ENCODE results near the gene MLST8.
"Not testable (repeated sequence)": the region's sequence is repeated elsewhere in the genome, so short reads cannot be mapped to it uniquely, and the experiment has no call there.

Gene MLST8

DNA sequence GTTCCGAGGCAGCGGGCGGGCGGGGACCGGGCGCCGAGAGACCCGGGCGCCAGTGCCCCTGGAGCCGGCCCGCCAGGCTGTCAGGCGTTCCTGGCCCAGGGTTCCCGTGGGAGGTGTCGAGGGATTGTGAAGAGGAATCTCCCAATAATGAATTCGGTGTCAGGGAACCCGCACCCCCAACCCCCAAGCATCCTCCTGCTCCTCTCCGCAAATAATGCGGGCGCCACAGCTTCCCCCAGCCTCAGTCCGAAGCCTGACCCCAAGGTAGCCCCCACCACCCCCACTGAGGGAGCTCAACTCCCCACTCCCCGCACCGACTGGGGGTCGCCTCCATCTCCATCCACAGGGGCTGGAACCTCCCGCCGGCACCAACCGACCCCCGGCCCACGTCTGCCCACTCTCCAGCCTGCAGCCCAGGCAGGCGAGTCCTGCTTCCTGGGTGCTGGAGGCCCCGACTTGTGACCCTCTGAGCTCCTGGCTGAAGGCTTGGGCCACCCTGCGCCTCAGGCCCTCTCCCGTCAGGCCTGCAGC is 8.2 kb upstream of the MLST8 start:
- POLR2A ChIA-PET, result interaction anchor here (1.6 kb wide), 1 partner anchor 42 kb away, joined by 3 read pairs; the partner anchor contains the start of gene TRAF7
- no peak for DNase-seq (ENCODE audit: extremely low spot score)
- CTCF ChIA-PET, result no interaction called here
- TF ChIP-seq, protein P1, sequence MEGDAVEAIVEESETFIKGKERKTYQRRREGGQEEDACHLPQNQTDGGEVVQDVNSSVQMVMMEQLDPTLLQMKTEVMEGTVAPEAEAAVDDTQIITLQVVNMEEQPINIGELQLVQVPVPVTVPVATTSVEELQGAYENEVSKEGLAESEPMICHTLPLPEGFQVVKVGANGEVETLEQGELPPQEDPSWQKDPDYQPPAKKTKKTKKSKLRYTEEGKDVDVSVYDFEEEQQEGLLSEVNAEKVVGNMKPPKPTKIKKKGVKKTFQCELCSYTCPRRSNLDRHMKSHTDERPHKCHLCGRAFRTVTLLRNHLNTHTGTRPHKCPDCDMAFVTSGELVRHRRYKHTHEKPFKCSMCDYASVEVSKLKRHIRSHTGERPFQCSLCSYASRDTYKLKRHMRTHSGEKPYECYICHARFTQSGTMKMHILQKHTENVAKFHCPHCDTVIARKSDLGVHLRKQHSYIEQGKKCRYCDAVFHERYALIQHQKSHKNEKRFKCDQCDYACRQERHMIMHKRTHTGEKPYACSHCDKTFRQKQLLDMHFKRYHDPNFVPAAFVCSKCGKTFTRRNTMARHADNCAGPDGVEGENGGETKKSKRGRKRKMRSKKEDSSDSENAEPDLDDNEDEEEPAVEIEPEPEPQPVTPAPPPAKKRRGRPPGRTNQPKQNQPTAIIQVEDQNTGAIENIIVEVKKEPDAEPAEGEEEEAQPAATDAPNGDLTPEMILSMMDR (IDR thresholded peaks at IDR 0.05; ENCODE audit: control extremely low read depth, extremely low read depth, low read depth, missing control alignments), result no peak

DNA sequence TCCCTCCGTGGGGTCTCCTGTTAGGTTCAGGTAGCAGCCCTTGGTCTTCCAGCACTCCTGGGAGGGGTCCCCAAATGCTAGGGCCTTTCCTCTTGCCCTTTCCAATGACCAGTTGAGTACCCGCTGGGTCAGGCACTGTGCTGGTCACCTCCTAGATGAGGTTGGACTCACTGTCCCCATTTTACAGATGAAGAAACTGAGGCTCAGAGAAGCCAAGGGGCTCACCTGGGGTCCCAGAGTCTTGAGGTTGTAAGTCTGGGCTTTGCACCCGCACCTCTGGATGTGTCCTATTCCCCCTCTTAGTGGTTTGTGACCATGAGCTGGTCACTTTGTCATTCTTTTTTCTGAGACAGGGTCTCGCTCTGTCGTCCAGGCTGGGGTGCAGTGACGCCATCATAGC is 7.5 kb upstream of the MLST8 start:
- DNase-seq (ENCODE audit: extremely low spot score), result no peak
- CTCF ChIA-PET, result no interaction called here
- POLR2A ChIA-PET, result interaction anchor here (1.4 to 1.6 kb wide), 2 partner anchors 42 kb away, joined by 3 read pairs; partner anchors contain the start of gene TRAF7
- TF ChIP-seq, protein P1 (IDR thresholded peaks at IDR 0.05; ENCODE audit: control extremely low read depth, extremely low read depth, low read depth, missing control alignments), result no peak

DNA sequence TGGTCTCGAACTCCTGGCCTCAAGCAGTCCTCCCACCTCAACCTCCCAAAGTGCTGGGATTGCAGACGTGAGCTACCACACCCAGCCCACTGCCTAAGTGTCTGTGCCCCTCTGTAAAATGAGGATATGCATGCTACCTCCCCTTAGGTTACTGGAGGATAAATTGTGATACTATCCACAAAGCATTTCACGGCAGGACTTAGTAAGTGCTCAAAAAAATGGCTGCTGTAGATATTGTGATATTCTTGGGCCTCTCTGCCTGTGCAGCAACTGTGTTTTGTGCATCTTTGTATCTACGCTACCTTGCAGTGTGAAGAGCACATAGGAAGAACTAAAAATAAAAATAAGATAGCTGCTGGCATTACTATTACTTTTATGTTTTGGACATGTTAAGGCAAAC is 7.0 kb upstream of the MLST8 start:
- POLR2A ChIA-PET, result interaction anchor here (1.4 kb wide), 1 partner anchor 43 kb away, joined by 3 read pairs; the partner anchor contains the start of gene TRAF7
- CTCF ChIA-PET, result interaction anchor here (1.3 kb wide), 1 partner anchor 54 kb away, joined by 3 read pairs; no protein-coding TSS in a partner anchor
- TF ChIP-seq, protein P1 (IDR thresholded peaks at IDR 0.05; ENCODE audit: control extremely low read depth, extremely low read depth, low read depth, missing control alignments), result no peak
- no peak for DNase-seq (ENCODE audit: extremely low spot score)

GRCh38 chr16:2199095-2199494 is 6.2 kb upstream of the MLST8 start:
- POLR2A ChIA-PET, result interaction anchor here (1.4 kb wide), 1 partner anchor 44 kb away, joined by 3 read pairs; the partner anchor contains the start of gene TRAF7
- no peak for DNase-seq (ENCODE audit: extremely low spot score)
- TF ChIP-seq, protein P1 (IDR thresholded peaks at IDR 0.05; ENCODE audit: control extremely low read depth, extremely low read depth, low read depth, missing control alignments), result no peak
- CTCF ChIA-PET, result interaction anchor here (1.3 to 1.6 kb wide), 2 partner anchors 53 to 302 kb away, joined by 3 read pairs; no protein-coding TSS in a partner anchor

DNA sequence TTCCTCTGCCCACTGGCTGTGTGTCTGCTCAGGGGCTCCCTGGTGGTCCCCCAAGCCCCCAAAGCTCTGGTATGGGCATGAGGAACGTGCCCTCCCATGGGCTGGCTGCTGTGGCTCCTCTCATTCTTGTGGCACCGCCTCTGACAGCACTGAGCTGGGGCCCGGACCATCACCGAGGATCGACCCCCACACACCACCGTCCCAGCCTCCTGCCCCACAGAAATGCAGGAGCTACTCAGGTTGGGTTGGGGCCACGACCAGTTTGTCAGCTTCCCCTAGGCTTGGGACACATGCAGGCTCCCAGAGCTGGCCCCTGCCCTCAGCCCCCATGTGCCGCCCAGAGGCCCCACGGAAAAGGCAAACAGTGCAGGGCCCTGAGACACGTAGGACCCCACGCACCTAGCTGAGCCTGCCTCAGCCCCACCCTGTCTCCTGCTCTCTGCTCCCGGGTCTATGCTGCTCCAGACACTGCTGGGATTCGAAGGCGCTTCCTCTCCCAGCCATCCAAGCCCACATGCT is 5.6 kb upstream of the MLST8 start:
- CTCF ChIA-PET, result interaction anchor here (1.3 to 1.6 kb wide), 2 partner anchors 52 to 301 kb away, joined by 3 read pairs; no protein-coding TSS in a partner anchor
- DNase-seq (ENCODE audit: extremely low spot score), result no peak
- POLR2A ChIA-PET, result no interaction called here
- TF ChIP-seq, protein P1 (IDR thresholded peaks at IDR 0.05; ENCODE audit: control extremely low read depth, extremely low read depth, low read depth, missing control alignments), result no peak

DNA sequence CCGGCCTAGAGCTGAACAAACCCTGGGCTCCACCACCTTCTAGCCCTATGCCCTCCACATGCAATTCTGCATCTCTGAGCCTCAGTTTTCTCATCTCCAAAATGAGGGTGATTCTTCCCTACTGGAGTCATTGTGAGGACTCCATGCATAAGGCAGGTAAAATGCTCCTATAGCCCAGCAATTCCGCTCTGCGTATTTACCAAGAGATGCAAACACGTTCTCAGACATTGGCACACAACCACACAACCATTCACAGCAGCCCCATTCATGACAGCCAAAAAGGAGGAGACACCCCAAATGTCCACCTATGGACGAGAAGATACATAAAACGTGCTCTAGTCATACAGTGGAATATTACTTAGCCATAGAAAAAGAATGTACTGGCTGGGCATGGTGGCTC is 4.9 kb upstream of the MLST8 start:
- DNase-seq (ENCODE audit: extremely low spot score), result no peak
- TF ChIP-seq, protein P1 (IDR thresholded peaks at IDR 0.05; ENCODE audit: control extremely low read depth, extremely low read depth, low read depth, missing control alignments), result no peak
- ChIA-PET POLR2A (no interaction called here), CTCF (interaction anchor here (1.6 kb wide), 1 partner anchor 301 kb away, joined by 3 read pairs; no protein-coding TSS in a partner anchor)

DNA sequence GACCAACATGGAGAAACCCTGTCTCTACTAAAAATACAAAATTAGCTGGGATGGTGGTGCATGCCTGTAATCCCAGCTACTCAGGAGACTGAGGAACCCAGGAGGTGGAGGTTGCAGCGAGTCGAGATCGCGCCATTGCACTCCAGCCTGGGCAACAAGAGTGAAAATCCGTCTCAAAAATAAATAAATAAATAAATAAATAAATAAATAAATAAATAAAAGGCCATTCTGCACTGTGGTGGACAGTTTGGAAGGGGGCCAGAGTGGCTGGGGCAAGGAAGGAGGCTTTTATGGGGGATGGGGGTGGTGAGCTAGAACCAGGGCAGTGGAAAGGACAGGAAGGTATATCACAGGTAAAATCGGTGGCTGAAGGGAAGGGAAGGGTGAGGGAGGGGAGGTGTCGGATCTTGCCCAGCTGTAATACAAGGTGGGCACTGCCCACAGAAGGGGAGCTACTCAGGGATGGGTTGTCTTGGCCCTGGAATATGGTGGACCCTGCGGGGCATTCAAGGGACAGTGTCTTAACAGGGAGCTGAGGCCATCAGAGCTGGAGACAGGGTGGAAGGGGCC is 2.0 kb upstream of the MLST8 start:
- CTCF ChIA-PET, result interaction anchor here (1.0 to 1.7 kb wide), 3 partner anchors 8 to 48 kb away, joined by 3 to 16 read pairs (median 6); partner anchors contain the start of genes ECI1 and TRAF7
- DNase-seq (ENCODE audit: extremely low spot score), result not testable (repeated sequence)
- POLR2A ChIA-PET, result interaction anchor here (0.5 to 1.2 kb wide), 3 partner anchors 12 to 49 kb away, joined by 3 to 5 read pairs (median 4); partner anchors contain the start of genes PGP and TRAF7
